ENCODE measurements around the gene KRTAP13-2. TPM values are rescaled to one million over a fixed set of nuclear protein-coding genes. Genes with fewer than 3 reads are reported as not detected.

Gene KRTAP13-2
- total RNA-seq, 1 experiment from 2014 or later, result not detected

- no peak overlapping the region for H3K4ac ChIP-seq (ENCODE audit: low read depth, low read length)
- no peaks in the 10 kb centered on the region; the same call in 1 of the 2 replicates for H3K27me3 Mint-ChIP-seq (ENCODE audit: low read depth)
- H3K9me3 Mint-ChIP-seq, result peaks cover 6 to 10% of the 10 kb centered on the region in 2 experiments; a peak in 3 of 5 replicates
- H3K27ac ChIP-seq (ENCODE audit: insufficient read length, low read depth, low read length), result no peak overlapping the region
- H3K4me2 ChIP-seq (ENCODE audit: insufficient read depth, insufficient read length, low read length), result no peak overlapping the region
- no peak overlapping the region for H2AK5ac ChIP-seq (ENCODE audit: insufficient read length, low read length)
- no peak overlapping the region for H3K4me3 Mint-ChIP-seq
- no peaks in the 10 kb centered on the region for H3K9me3 ChIP-seq (ENCODE audit: control insufficient read depth, low read depth, low read length)
- no peak overlapping the region for H3K23ac ChIP-seq (ENCODE audit: insufficient read length, low read depth, low read length)
- H3K9ac ChIP-seq (ENCODE audit: extremely low read depth, insufficient read length, low read length), result no peak overlapping the region
- H2BK15ac ChIP-seq (ENCODE audit: low read depth, low read length), result no peak overlapping the region
- no peaks in the 10 kb centered on the region for H3K23me2 ChIP-seq (ENCODE audit: insufficient read length, low read depth, low read length, poor library complexity, severe bottlenecking)
- H4K8ac ChIP-seq (replicated peaks; ENCODE audit: insufficient read length, low read depth, low read length), result no peak overlapping the region
- no peak overlapping the region for H3K27ac Mint-ChIP-seq
- no peaks in the 10 kb centered on the region for H4K20me1 ChIP-seq (ENCODE audit: control insufficient read depth, insufficient read depth, insufficient read length)
- H3K4me1 ChIP-seq (ENCODE audit: insufficient read depth, low read length), result no peaks in the 10 kb centered on the region
- H3K79me2 ChIP-seq (ENCODE audit: insufficient read depth, low read length), result no peaks in the 10 kb centered on the region
- H3K36me3 Mint-ChIP-seq (ENCODE audit: insufficient read depth in 1 of 3, low read depth in 3 of 3), result peaks cover 0 to 2% (median 0%) of the 10 kb centered on the region in 3 experiments; a peak in 2 of 7 replicates
- no peaks in the 10 kb centered on the region for H3K4me1 Mint-ChIP-seq
- H3K27me3 ChIP-seq (ENCODE audit: insufficient read depth, low read length), result no peaks in the 10 kb centered on the region
- no CpG with 5 or more reads among the region's 1 CpG for WGBS (ENCODE audit: extremely low coverage, insufficient read length, low lambda C conversion rate)
- H3K14ac ChIP-seq (ENCODE audit: insufficient read depth, low read length), result no peak overlapping the region
- no peak overlapping the region for H4K5ac ChIP-seq (ENCODE audit: insufficient read length, low read depth, low read length)
- no peak overlapping the region for H2BK120ac ChIP-seq (ENCODE audit: low read depth, low read length, poor library complexity, severe bottlenecking)
- no peak overlapping the region for H2AFZ ChIP-seq (ENCODE audit: low read length)
- no peak for DNase-seq
- H2BK5ac ChIP-seq (ENCODE audit: insufficient read length, low read length), result no peak overlapping the region
- H2BK12ac ChIP-seq (ENCODE audit: insufficient read length, low read depth, low read length), result no peak overlapping the region
- no peak overlapping the region for H3K18ac ChIP-seq (ENCODE audit: insufficient read length, low read depth, low read length)
- H3K56ac ChIP-seq (ENCODE audit: insufficient read length, low read depth, low read length), result no peak overlapping the region
- TF ChIP-seq, protein P1, sequence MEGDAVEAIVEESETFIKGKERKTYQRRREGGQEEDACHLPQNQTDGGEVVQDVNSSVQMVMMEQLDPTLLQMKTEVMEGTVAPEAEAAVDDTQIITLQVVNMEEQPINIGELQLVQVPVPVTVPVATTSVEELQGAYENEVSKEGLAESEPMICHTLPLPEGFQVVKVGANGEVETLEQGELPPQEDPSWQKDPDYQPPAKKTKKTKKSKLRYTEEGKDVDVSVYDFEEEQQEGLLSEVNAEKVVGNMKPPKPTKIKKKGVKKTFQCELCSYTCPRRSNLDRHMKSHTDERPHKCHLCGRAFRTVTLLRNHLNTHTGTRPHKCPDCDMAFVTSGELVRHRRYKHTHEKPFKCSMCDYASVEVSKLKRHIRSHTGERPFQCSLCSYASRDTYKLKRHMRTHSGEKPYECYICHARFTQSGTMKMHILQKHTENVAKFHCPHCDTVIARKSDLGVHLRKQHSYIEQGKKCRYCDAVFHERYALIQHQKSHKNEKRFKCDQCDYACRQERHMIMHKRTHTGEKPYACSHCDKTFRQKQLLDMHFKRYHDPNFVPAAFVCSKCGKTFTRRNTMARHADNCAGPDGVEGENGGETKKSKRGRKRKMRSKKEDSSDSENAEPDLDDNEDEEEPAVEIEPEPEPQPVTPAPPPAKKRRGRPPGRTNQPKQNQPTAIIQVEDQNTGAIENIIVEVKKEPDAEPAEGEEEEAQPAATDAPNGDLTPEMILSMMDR (conservative IDR thresholded peaks at IDR 0.05), result no peak
- H2BK20ac ChIP-seq (ENCODE audit: low read depth, low read length, poor library complexity, severe bottlenecking), result no peak overlapping the region
- no peak overlapping the region for H4K91ac ChIP-seq (ENCODE audit: insufficient read length, low read depth, low read length)
- H3K79me1 ChIP-seq (ENCODE audit: insufficient read depth, low read depth, low read length, poor library complexity, severe bottlenecking), result no peaks in the 10 kb centered on the region
- no peak overlapping the region for H3T11ph ChIP-seq (ENCODE audit: low read length)
Observed at GRCh38 chr21:30382201-30382600, 10.1 kb upstream of the KRTAP13-2 start.
